Raji (cell line): ENCODE results near the gene COL28A1.

Experiments used
- POLR2A ChIP-seq: IDR thresholded peaks from 2 replicates; pipeline ENCODE4 v1.6.1; 2011; ENCODE audit warnings: low read depth, low read length, control low read depth; ENCODE audit not compliant: insufficient read depth

Gene COL28A1

DNA sequence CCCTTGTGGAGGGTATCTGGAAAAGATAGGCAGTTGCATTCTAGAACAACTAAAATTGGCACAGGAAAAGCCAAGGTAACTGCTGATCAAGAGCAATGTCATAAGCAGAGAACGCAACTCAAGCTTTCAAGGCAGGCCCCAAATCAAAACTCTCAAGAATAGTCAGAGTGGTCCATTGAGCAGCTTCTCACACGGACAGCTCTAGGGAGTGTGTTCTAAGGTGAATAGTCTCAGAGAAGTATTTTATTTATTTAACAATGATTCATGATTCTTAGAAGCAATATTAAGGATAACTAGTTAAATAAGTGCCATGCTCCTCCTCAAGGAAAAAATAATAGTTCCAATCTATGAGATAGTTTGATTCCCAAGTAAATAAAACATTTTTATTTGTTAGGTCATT is 83.0 kb downstream of the COL28A1 start:
- no peak for TF ChIP-seq POLR2A

DNA sequence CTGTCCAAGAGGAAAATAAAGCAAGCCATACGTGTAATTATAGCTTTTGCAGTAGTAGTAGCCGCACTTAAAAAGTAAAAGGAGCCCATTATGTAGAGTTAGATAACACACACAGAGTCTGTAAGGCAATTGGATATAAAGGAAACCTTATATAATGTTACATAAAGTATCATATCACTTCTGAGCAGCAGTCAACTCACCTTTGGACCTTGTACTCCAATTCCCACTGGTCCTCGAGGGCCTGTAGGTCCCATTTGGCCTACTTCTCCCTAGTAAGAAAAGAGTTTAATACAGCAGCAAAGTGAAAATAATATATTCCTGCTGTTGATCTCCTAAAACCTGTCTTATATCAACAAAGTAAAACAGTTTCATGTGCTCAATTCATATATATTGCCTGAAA is 83.6 kb downstream of the COL28A1 start:
- TF ChIP-seq POLR2A = no peak

DNA sequence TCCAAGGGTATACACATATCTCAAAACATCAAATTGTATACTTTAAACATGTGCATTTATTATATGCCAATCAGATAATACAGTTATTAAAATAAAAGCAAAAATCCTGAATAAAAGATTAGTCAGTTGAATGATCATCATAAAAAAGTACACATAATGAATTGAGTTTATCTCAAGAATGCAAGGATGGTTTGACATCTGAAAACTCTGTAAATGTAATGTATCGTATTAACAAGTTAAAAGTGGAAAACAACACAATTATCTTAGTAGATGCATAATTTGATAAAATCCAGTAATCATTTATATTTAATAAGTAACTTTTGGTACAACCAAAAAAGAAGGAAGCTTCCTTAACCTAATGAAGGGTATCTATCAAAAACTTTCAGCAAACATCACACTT is 86.6 kb downstream of the COL28A1 start:
- no peak for TF ChIP-seq POLR2A

DNA sequence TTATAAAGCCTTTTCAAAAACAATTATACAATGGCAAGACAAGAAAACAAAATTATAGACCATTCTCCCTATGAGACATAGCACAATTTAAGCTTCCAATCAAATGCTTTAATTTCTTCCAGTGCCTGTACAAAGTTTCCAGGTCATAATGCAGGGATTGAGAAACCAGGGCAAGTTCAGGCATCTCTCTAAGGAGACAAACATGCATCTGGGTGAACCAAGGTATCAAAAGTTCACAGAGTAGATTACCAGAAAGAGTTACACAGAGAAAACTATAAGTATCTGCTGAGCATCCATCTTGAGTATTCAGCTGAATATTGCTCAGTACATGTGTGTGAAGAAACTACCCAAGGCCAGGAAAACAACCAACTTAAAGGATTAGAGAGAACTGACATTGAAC is 89.1 kb downstream of the COL28A1 start:
- no peak for TF ChIP-seq POLR2A

DNA sequence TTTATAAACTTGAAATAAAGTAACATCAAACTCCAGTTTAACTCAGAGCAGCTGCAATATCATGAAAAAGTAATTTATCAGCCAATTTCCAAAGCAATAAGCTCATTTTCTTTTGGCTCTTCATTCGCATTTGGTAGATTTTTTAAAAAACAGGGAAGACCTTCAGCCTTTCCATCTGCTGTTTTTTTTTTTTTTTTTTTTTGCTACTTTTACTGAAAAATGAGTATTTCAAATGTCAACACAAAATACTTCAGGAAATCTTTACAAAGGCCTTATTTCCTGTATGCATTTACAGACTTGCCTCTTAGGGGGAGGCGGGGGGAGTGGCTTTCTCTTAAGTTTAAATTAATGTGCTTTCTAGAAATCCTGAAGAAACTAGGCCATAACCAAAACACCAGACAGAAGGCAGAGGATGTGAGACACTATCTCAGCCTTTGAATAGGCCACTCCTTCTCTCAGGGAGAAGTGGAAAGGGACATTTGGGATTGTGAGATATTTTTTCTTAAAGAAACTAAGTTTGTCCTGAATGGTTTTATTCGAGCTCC is 91.8 kb downstream of the COL28A1 start:
- TF ChIP-seq POLR2A = no peak

DNA sequence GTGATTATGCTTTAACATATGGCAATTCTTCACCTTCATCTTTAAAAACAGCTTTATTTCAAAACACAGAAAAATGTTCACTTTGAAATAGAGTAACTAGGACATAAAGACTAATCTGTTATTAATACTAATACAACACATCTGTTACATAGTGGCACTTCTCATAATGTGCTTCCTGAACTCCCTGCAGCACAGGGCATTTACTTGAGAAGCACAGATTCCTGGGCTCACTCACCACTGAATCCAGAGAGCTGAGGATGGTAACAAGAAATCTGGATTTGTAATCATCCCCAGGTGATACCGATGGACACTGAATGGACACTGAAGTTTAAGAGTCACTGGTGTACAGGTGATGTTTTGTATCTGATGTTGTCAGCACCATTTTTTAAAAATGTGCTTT is 96.1 kb downstream of the COL28A1 start:
- no peak for TF ChIP-seq POLR2A

DNA sequence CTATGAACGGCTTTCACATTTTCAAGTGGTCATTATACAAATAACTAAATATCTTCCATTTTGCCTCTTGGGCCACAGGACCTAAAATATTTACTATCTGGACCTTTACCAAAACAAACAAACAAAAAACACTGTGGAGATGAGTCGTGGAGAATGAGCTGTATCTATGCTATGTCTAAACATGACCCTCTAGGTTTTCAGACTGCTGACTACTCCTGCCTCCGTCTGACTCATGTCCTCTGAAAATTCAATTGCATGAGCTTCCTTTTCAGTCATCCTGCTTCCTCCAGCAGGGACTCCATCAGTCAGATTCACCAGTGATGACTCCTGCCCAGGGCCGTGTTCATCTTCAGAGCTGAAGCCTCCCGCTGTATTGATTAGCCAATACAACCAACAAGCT is 96.8 kb downstream of the COL28A1 start:
- TF ChIP-seq POLR2A = no peak

DNA sequence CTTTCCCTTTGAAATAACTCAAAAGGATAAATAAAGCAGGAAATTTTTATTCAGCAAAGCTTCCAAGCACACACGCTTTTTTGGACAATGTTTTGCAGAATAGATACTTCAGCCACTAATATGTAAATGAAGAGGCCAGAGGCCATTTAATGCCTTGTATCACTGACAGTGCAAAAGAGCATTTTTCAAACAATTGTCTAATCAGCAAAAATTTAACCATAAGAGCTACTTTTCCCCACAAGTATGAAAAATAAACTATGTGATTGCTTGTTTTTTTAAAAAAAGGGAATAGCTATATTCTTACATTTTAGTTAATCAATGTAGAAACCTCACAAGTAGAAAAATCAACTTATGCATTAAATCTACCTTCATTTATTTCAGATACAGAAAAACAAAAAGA is 99.7 kb downstream of the COL28A1 start:
- TF ChIP-seq POLR2A = no peak

DNA sequence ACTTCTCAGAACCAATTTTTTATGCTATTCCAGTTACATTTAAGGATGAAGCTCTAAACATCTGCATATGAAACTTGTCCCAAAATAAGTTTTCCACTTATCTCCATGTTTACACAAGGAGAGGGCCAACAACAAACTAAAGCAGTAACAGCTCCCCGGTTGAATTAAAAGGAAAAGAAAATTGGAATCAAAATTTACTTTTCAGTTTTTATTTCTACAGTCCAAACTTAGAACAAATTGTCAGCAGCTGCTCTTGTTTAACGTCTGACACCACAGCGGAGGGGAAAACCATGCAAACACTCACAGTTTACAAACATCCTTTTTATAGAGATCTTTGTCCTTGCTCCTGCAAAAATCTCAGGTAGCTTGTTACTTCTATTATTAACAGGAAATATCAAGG is 101.3 kb downstream of the COL28A1 start:
- TF ChIP-seq POLR2A = no peak

DNA sequence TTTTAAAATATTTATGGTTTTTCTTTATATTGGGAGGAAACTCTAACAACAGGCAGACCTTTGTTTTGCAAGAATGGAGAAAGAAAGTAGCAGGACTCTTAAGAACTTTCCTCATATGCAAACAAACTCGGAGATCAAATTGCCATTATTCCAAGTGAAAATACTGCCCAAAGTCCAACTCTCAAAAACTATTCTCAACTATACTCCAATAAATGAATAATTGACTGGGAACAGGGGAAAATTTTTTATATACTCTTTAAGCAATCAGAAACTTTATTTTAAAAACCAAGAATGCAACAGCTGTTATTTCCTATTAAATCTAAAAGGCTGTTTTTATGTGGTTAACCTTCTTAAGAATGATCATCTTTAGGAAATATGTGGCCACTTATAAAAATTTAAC is 101.9 kb downstream of the COL28A1 start:
- no peak for TF ChIP-seq POLR2A

DNA sequence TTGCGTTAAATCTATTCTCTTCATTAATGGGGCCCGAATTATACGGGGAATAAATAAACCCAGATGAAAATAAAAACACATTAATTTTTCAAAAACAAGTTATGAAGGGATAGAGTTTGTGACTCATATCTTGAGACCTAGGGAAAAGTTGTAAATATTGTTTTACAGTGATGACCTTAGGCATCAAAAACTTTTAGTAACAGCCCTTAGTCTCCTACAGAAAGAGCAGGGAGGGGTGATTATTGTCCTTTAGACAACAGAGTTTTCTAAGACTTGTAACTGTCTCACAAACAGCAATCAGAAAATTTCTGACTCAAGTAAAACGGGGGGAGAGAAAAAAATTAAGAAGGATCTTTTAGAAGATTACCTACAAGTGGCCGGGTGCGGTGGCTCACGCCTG is 102.7 kb downstream of the COL28A1 start:
- no peak for TF ChIP-seq POLR2A

DNA sequence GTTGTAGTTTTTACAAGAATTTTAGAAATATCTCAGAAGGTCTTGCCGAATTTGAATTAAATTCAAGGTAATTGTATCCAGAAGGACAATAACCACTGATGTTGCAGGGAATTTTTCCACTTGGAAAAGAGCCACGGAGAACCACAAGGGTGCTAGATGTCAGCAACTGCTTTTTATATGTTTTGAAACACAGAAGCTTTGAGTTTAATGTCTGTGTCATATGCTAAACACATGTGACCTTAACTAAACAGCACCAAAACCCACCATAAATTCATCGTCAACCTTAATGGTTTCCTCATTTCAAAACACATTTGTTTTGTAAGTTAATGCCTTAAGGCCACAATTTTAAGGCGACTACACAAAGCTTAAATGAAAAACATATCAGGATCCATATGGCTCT is 106.9 kb downstream of the COL28A1 start:
- TF ChIP-seq POLR2A = no peak

DNA sequence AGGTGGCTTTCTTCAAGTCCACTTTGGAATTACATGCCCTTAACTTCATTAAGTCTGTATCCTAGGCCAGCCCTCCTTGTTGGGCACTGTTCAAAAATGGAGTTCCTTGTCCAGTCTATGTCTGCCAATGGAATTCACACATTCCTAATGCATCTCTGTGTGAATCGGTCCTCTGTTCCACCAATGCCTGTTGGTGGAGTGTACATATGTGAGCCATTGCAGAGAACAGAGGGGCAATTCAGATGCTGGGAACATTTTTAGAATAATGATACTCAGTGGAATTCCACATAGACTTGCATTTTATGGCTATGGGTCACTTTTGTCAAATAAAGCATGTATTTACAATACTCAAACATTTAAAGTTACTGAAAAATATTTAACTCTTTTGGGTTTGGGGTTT is 108.3 kb downstream of the COL28A1 start:
- no peak for TF ChIP-seq POLR2A

DNA sequence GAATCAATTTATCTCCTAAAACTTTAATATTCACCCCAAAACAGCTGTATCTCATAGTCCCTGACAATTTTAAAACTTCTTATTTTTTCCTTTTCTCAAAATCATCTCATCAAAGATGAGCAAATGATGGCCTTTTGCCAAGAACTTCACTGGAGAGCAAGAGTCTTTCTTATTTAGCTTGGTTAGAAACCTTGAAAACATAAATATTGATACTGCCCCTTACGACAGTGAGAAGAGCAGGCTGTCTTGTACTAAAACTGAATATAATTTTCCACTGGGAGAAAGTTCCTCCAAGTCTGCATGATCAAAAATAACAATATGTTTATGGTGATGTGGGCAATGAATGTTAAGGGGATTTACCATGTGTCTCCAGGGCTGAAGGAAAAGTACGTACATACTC is 109.0 kb downstream of the COL28A1 start:
- no peak for TF ChIP-seq POLR2A

DNA sequence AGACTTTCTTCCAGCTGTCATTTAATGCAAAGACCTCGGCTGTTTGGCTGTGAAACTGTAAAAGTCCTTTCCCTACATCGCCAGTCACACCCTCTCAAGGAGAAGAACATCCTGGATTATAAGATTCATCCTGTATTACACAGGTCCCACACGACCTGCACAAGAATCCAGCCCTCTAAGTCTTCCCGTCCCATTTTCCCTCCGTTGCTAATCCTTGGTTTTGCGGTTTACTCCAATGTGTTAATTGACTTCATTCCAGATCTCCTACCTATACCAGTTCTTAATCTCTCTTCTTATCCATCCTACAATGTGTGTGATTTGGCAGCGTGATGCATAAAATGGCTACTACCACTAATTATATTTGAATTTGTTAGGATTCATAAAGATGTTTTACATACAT is 110.4 kb downstream of the COL28A1 start:
- TF ChIP-seq POLR2A = no peak

DNA sequence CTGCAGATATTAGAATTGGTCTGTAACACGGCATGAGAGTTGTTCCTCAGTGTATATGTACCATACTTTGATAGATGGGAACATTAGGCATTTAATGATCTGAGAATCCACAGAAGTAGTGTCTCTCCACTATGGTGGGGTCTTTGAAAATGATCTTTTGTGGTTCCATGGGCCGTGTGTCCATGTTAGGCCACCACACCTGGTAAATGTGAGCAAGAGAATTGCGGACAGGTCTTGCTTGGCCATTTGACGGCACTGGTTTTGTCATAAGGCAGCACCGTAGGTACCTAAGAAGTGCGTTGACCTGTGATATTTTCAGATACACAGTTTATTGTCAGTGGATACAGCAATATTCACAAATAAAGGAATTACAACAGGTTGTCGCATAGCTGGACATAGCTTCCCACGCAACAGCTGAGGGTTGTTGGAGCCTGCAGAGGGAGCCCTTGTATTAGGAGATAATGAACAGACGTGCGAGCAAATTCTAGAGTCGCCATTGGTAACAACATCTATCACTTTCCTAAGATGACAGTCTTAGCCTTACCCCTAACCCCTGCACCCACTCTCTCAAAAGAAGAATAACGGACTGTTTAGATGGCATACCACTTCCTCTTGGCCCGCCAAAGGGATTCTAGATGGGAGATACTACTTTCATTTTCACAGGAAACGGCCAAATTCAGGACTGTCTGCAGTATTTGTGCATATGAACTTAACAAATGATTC is 111.4 kb downstream of the COL28A1 start:
- TF ChIP-seq POLR2A = no peak

DNA sequence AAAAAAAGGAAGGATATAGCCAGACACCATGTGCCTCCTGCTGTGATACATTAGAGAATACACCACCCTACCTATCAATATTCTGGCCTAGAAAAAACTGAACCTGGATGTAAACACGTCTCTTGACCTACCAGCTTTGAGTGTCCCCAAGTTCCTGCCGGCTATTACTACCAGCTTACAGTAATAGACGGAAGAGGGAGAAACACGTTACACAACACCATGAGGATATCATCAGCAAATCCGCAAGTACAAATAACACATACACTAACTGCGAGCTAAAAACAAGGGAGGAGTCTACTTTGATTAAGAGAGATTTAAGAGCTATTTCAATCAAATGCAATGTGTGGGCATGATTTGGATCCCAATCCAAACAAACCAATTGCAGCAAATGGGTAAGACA is 113.0 kb downstream of the COL28A1 start:
- TF ChIP-seq POLR2A = no peak

DNA sequence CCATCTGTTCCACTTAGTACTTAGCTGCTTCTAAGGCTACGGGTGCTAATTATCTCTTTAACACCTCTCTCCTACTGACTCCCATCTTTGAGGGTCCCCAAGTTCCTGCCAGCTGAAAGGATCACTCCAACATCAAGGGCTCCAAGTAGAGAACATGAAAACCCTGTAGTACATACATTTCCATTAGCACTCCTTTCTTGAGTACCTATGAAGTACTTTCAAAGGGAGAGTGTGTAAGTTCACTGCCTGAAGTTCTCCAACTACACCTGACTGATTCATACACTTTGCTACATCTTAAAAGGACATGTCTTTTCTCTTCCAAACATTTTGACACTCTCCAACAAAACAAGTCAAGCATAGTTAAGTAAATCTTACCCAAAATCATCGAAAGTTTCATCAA is 113.8 kb downstream of the COL28A1 start:
- TF ChIP-seq POLR2A = no peak

DNA sequence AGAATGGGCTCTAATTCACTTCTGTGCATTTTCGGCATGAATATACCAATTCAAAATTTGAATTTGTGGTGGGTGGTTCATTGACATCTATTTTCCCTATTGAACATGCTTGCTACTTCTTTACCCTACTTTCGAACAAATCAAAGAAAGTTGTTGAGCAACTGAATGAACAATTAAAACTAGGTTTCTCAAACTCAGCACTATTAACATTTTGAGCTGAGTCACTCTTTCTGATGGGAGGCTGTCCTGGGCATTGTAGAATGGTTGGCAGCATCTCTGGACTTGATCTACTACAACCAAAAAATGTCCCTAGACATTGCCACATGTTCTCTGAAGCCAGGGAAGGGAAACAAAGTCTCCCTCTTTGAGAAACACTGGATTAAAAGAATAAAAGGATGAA is 116.7 kb downstream of the COL28A1 start:
- TF ChIP-seq POLR2A = no peak
